ENCODE results near the gene JMJD1C.

GRCh38 chr10:63268149-63268797 lies 197.5 kb downstream of the JMJD1C start:
- TF ChIP-seq CTCF (conservative IDR thresholded peaks at IDR 0.05; ENCODE audit: low read length) (no peak), EZH2phosphoT487 (IDR thresholded peaks at IDR 0.05; ENCODE audit: borderline replicate concordance, low read depth, low read length) (no peak)
